ENCODE results near the gene PALM3. TPM values are rescaled to one million over a fixed set of nuclear protein-coding genes. Genes with fewer than 3 reads are reported as not detected.

The PALM3 gene
- total and polyA plus RNA-seq, 10 of the 15 experiments (the other 5 are each of a cell fraction or from before 2014, with no cell fraction given), result 0.07 TPM; not detected in 9

GRCh38 chr19:14091813-14092462 is 30.1 kb upstream of the PALM3 start (continued):
- TF ChIP-seq CHD4 (IDR thresholded peaks at IDR 0.05) (no peak), HDAC2 (IDR thresholded peaks at IDR 0.05) (no peak), YBX1 (IDR thresholded peaks at IDR 0.05) (no peak), ESRRA (IDR thresholded peaks at IDR 0.05; ENCODE audit: low read length) (no peak), PML (IDR thresholded peaks at IDR 0.05; ENCODE audit: low read length) (peak; percentile 77; the same call in 1 of the 2 replicates), ZNF274 (IDR thresholded peaks at IDR 0.05; ENCODE audit: insufficient read depth, insufficient read length) (no peak), REST (IDR thresholded peaks at IDR 0.05; ENCODE audit: low read depth, low read length) (no peak), ZBTB40 (IDR thresholded peaks at IDR 0.05; ENCODE audit: borderline replicate concordance) (no peak), SP1 (IDR thresholded peaks at IDR 0.05; ENCODE audit: low read depth, low read length) (no peak), TCF3 (IDR thresholded peaks at IDR 0.05; ENCODE audit: borderline replicate concordance, insufficient read depth, low read depth, low read length) (0 out of 2 replicates have a peak, but pooled peaks have one; percentile 6), SMAD1 (IDR thresholded peaks at IDR 0.05; ENCODE audit: low read depth, partially characterized antibody) (no peak), RCOR1 (conservative IDR thresholded peaks at IDR 0.05; ENCODE audit: low read depth, low read length) (no peak), CBX5 (IDR thresholded peaks at IDR 0.05; ENCODE audit: low read depth) (no peak), ATF7 (IDR thresholded peaks at IDR 0.05; ENCODE audit: low read depth) (peak; percentile 9; the same call in 1 of the 2 replicates), SIN3A (IDR thresholded peaks at IDR 0.05; ENCODE audit: low read depth, low read length) (no peak), SPI1 (IDR thresholded peaks at IDR 0.05; ENCODE audit: borderline replicate concordance, insufficient read depth, low read depth, low read length) (no peak), MXI1 (IDR thresholded peaks at IDR 0.05; ENCODE audit: low read depth, low read length) (no peak), FOXM1 (IDR thresholded peaks at IDR 0.05; ENCODE audit: low read depth, low read length) (peak; percentile 21; the same call in 1 of the 2 replicates), BACH1 (IDR thresholded peaks at IDR 0.05; ENCODE audit: borderline replicate concordance) (no peak), HCFC1 (IDR thresholded peaks at IDR 0.05; ENCODE audit: low read length) (no peak), EED (IDR thresholded peaks at IDR 0.05; ENCODE audit: low read depth) (no peak), CTCF (IDR thresholded peaks at IDR 0.05 in 2 of 3, conservative IDR thresholded peaks at IDR 0.05 in 1 of 3; ENCODE audit: control insufficient read depth in 2 of 3, extremely low read depth in 1 of 3, insufficient read depth in 1 of 3, low read depth in 3 of 3, low read length in 3 of 3) (peak in 2 of 3 experiments; percentile 9 to 21; a peak in 2 of 6 replicates), STAT3 (IDR thresholded peaks at IDR 0.05; ENCODE audit: low read depth, low read length) (no peak)

Measured in GM12878 (cell line).